Midbrain (tissue), 1 donor: Measurements from ENCODE around the gene DUSP10.

ENCODE experiments used
- DNase-seq: peaks from one replicate; lab custom pipeline; 2025; lab: John Stamatoyannopoulos, UW

The DUSP10 gene

GRCh38 chr1:221714227-221715152 is 27.4 kb downstream of the DUSP10 start:
- no peak for DNase-seq

- DNase-seq, result no peak
These were observed 29.0 kb downstream of the DUSP10 start for GRCh38 chr1:221712776-221713431.

DNA sequence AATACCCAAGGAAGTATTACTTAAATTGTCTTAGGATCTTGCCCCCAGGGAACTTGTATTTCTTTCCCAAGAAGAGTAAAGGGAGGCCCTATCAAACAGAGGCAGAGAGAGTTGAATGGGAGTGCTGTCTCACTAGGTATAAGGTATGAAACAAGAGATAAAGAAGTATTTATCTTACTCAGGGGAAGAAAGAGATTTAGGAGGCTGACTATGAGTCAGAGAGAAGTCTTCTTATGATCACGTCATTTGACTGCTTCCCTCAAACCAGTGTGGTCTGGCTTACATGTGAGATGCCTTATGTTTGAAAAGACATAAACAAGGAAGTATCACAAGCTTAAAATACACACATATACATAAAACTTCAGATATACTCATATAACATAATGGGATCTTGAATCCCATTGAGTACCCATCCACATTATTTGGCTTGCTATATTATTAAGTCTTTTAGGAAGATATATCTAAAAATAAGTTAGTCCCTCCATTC is 29.6 kb downstream of the DUSP10 start:
- no peak for DNase-seq

GRCh38 chr1:221711656-221712055 is 30.2 kb downstream of the DUSP10 start:
- no peak for DNase-seq

GRCh38 chr1:221711063-221711577 is 30.8 kb downstream of the DUSP10 start:
- DNase-seq, result no peak

GRCh38 chr1:221709854-221710253 is 32.0 kb downstream of the DUSP10 start:
- no peak for DNase-seq

DNA sequence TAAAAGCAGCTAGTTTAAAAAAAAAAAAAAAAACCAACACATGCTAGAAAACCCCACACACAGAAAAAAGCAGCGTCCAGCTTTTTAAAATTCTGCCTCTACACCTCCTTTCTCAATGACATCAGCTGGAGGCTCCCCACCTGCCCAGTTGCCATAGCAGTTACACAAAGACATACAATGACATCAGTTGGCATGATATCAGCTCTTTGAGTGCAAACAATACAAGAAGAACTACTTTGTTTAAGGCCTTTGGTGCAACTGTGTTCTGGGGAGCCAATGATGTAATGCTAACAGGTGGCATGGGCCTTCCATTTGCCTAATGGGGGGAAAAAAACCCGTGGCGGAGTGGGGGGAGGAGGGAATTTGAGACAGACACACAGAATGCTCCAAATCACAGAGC is 32.9 kb downstream of the DUSP10 start:
- DNase-seq, result peak; percentile 81

DNA sequence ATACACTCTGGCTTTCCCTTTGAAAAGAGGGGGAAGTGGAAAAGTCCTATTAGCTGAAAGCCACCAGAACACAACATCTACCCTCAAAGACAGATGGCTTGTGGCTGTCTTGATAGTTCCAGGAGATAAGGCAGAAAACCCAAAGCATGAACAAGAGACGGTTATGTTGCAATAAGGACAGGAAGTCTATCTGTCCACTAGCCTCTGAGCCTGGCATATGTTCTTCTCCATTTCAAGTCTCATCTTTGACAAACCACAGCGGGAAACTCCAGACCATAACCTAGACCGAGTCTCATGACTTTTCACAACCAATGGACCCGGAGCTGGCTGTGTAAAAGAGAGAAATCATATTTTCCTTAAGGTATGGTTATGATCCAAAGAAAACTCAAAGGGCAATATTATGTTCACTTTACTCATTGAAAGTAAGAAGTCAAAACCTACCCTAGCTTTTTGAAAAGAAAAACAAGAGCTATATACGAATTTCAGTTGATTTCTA is 33.8 kb downstream of the DUSP10 start:
- peak; percentile 65 for DNase-seq

GRCh38 chr1:221706876-221707582 is 34.9 kb downstream of the DUSP10 start:
- DNase-seq, result no peak

GRCh38 chr1:221706191-221706590 is 35.7 kb downstream of the DUSP10 start:
- no peak for DNase-seq

- DNase-seq, result no peak
These were observed 37.6 kb downstream of the DUSP10 start for GRCh38 chr1:221704306-221704705.

DNA sequence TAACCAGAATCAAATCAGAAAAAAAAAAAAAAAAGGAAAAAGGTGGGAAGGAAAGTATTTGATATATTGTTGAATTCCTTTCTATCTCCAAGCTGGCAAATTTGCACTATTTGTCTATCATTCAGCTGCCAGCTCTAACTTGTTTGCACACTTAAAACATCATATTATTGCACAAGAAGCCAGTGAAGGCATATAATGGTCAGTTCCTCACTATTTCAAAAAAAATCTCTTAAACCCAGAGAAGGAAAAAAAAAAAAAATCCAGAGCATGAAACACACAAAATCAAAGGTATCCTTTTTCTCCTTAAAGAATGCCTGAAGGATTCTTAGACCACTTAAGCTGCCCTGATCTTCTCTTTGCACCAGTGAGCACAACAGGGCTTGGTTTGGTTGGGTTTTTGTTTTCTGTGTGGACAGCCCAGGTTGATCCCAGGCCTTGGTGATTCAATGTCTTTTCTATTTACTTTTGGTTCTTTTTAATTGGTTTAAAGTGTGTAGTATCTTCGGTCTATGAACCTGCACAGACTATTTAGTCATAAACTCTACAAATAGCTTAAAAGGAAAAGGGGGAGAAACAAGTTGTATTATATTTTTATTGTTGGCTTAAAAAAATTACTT is 40.2 kb downstream of the DUSP10 start:
- no peak for DNase-seq

- no peak for DNase-seq
These were observed 40.9 kb downstream of the DUSP10 start for GRCh38 chr1:221700948-221701347.

DNA sequence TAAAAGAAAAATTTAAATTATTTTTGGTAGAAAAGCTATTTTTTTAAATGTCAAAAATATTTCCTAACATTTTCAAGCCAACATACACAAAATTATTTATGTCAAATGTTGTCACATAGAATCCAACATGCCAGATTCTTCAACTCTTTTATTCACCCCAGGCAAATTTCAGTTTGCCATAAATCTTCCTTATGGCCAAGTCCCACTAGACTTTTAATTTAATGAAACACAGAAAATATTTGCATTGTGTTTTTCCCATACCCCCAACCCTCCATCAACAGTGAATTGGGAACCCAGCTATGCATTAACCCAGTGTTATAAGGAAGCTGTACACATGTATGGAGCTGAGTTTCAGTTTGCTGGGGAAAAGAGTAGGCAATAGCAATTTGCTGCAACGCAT is 41.4 kb downstream of the DUSP10 start:
- DNase-seq, result no peak

- no peak for DNase-seq
These were observed 41.8 kb downstream of the DUSP10 start for GRCh38 chr1:221699978-221700519.

DNA sequence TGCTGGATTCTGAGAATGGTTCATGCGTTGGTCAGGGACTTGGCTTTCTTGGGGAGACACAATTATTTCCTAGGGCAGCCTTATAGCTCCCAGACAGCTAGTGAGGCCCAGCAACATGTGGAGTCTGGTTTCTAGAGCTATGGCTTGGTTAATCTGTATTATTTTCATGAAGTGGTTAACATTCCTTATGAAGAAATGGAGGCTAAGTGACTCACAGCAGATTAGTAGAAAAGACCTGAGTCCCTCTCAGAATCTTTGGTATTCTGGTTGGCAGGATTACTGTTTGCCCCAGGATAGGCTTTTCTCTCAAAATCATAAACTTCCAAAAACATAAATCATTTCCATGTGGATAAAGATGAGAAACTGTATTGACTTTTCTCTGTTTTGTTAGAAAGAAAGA is 42.3 kb downstream of the DUSP10 start:
- no peak for DNase-seq

DNA sequence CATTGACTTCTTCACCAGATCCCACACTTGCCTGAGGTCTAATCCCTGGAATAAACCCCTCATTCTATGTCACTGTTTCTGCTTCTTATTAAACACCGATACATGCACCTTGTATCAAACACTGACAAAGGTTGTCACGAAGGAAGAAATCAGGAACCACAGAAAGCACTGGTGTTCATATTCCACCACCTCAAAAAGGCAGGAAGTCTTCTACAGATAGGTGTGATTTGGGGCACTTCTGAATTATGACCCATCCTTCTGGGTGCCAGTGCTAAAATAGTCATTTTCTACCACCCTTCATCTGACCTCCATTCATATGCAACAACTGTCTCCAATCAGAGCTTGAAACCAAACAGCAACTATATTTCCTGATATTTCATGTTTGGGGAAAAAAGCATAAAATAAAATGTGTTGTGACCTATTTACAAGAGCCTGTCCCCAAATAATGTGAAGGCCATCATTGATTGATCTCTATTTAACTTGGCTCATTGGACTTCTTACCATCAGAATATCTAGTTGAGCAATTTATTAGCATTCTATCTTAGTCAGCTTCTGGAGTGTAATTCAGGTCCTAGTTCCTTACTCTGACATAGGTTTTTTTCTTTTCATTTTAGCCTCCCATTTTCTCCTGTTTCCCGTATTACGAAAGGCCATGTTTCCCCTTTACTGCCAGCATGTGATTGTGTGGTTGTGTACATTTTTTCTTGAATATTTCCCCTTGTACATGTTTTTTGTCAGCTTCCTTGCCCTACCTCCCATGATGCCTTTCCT is 43.1 kb downstream of the DUSP10 start:
- DNase-seq, result no peak

GRCh38 chr1:221697923-221698425 is 43.9 kb downstream of the DUSP10 start:
- DNase-seq, result no peak

- DNase-seq, result no peak
These were observed 45.0 kb downstream of the DUSP10 start for GRCh38 chr1:221696718-221697461.

DNA sequence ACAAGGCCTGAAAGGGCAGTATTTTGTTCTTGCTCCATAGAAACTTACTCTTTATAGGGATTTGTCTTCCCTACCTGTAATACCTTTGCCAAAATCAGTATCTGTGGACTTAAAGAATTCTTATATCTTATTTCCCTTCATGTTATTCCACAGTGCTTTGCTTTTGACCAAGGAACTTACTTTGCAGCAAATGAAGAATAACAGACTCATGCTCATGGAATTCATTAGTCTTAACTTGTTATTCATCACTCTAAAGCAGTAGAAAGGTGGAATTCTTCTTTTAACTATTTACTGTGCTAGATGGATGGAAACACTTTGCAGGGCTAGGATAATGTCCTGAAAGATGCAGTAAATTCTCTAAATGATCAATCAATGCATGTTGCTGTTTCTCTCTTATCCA is 45.9 kb downstream of the DUSP10 start:
- DNase-seq, result no peak
